Activated naive CD4-positive, alpha-beta T cell treated with anti-CD3 and anti-CD28 coated beads, Interleukin-2, amount 10 ng/mL, durations not matched to agents 7 days and 5 days (primary cell): ENCODE results near the gene ARSB.
"Not testable (repeated sequence)": the region's sequence is repeated elsewhere in the genome, so short reads cannot be mapped to it uniquely, and the experiment has no call there.

ENCODE experiments used
- CTCF ChIA-PET: fragments of 350-600 bp; sonication (Branson Sonifier 250); formaldehyde crosslinking; loops from one replicate; lab custom pipeline; 2021; ENCODE audit warnings: antibody characterized with exemption; lab: Charles Lee
- DNase-seq: peaks from one replicate; pipeline ENCODE4 v3.0.0-alpha.2; 2020
- H3K27ac Mint-ChIP-seq: one replicate; pipeline ENCODE4 v1.8.0; 2021; ENCODE audit warnings: mild to moderate bottlenecking, moderate library complexity, mixed read lengths
- H3K27me3 Mint-ChIP-seq: one replicate; pipeline ENCODE4 v1.8.0; 2021; ENCODE audit warnings: mild to moderate bottlenecking, mixed read lengths
- H3K36me3 Mint-ChIP-seq: one replicate; pipeline ENCODE4 v1.8.0; 2021; ENCODE audit warnings: mixed read lengths
- H3K4me1 Mint-ChIP-seq: one replicate; pipeline ENCODE4 v1.8.0; 2021; ENCODE audit warnings: mixed read lengths
- H3K4me3 Mint-ChIP-seq: one replicate; pipeline ENCODE4 v1.8.0; 2021; ENCODE audit warnings: mild to moderate bottlenecking, moderate library complexity, mixed read lengths
- H3K9me3 Mint-ChIP-seq: one replicate; pipeline ENCODE4 v1.8.0; 2021; ENCODE audit warnings: mixed read lengths

ARSB gene

DNA sequence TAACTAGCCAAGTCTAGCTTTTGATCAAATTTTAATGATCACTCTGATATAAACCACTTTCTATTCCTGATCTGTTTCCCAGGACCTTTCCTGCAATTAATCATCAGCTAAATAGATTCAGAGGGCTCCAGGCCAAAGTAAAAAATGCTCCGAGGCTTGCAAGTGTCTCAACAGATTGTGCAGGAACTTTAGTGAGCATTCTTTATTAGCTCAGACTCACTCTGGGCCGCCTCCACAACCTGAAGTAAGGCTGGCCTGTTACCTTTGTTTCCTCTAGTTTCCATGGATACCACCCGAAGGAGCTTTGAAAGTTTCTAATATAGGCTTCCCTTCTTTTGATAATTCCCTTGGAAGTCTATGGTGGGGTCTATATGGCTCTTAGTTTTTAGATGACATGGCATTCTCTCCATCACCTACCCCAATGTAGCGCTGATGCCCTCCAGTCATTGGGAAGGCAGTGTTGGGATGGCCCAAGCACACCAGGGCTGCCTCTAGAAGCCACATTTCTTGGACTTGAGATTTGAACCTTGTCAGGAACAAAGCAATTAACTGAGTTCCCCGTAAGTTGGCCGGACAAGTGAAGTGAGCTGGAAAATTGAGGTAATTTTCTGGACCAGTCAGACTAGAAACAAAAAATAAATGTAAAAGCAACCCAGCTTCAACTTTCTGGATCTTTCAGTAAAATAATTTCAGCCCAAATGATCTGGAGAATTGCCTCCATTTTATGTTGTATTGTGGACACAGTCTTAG is 238.9 kb downstream of the ARSB start:
- DNase-seq = no peak
- Mint-ChIP-seq H3K4me1 (no peaks in the 10 kb centered on the region), H3K27me3 (peaks cover 24% of the 10 kb centered on the region), H3K27ac (no peak overlapping the region), H3K36me3 (no peaks in the 10 kb centered on the region), H3K9me3 (no peaks in the 10 kb centered on the region), H3K4me3 (no peak overlapping the region)
- CTCF ChIA-PET = interaction anchor here (1.1 kb wide), 1 partner anchor 10 kb away, joined by 3 read pairs; no protein-coding TSS in a partner anchor

DNA sequence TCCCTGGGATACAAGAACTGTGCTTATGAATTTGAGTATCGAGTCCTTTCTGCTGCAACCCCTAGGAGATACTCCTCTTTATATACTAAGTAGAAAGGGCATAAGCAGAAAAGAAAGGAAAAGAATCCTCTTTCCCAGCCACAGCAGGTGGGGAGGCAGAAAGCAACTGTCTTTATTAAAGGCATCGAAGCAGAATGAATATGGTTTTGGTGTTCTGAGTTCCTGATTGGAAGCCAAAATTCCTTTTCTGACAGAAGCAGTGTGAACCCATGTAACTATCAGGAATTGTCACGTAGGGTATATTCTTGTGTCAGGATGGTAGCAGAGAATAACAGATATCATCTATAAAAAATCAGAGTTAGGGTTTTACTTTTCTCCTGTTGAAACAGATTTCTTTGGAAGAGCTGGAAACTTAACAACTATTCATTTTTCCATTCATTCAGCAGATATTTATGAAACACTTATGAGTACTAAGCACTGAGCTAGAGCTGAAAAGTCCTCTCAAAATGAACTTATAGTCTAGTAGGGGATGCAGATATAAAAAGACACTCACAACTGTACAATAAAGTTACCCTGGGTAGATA is 240.1 kb downstream of the ARSB start:
- no peak for DNase-seq
- peaks cover 25% of the 10 kb centered on the region for H3K27me3 Mint-ChIP-seq
- H3K9me3 Mint-ChIP-seq = no peaks in the 10 kb centered on the region
- H3K4me1 Mint-ChIP-seq = no peaks in the 10 kb centered on the region
- H3K36me3 Mint-ChIP-seq = no peaks in the 10 kb centered on the region
- H3K27ac Mint-ChIP-seq = no peak overlapping the region
- CTCF ChIA-PET = no interaction called here
- no peak overlapping the region for H3K4me3 Mint-ChIP-seq

DNA sequence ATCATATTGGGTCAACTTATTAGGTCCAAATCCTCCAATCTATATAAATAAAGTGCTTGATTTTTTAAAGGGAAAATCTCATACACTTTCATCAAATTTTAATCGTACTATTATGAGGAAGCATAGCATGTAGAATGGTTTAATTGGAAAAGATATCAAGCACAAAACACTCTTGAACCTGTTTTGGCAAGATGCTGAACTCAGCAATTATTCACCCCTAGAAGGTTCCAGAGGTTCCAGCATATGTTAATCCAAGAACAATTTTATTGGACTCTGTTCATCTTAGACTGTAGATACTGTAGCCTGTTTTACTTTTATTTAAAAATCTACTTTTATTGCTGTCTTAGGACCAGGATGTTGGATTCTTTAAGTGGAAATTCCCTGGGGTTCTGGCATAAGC is 244.1 kb downstream of the ARSB start:
- Mint-ChIP-seq H3K27ac (no peak overlapping the region), H3K36me3 (no peaks in the 10 kb centered on the region), H3K27me3 (peaks cover 29% of the 10 kb centered on the region), H3K4me3 (no peak overlapping the region), H3K9me3 (no peaks in the 10 kb centered on the region), H3K4me1 (no peaks in the 10 kb centered on the region)
- CTCF ChIA-PET = no interaction called here
- DNase-seq = no peak

DNA sequence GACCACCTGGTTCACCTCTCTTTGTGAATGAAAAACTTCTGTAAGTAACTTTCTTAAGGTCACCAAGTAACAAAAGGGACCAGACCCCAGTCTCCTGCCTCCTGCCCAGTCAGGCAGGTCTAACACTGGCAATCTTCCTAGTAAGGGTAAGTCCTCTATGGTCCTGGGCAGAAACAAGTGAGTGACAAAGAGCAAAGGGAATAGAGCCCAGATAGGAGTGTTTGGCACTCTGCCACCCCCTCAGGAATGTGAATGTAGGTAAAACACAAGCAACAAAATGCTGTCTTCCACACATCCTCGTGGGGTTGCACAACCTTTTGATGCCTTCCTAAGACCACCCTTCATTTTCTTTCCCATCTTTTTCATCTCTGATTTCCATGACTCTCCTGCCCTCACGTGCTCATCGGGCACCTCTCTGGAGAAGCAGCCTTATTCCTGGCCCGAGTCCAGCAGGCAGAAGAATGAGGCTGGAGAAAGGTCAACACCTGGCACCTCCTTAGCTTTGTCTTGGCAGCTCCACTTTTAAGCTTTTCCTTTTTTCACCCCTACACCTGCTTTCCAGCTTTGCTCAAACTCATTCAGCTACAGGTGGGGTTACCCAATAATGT is 246.3 kb downstream of the ARSB start:
- H3K36me3 Mint-ChIP-seq = no peaks in the 10 kb centered on the region
- H3K9me3 Mint-ChIP-seq = no peaks in the 10 kb centered on the region
- no peaks in the 10 kb centered on the region for H3K4me1 Mint-ChIP-seq
- H3K27me3 Mint-ChIP-seq = peaks cover 25% of the 10 kb centered on the region
- no peak overlapping the region for H3K4me3 Mint-ChIP-seq
- no peak for DNase-seq
- CTCF ChIA-PET = no interaction called here
- no peak overlapping the region for H3K27ac Mint-ChIP-seq

DNA sequence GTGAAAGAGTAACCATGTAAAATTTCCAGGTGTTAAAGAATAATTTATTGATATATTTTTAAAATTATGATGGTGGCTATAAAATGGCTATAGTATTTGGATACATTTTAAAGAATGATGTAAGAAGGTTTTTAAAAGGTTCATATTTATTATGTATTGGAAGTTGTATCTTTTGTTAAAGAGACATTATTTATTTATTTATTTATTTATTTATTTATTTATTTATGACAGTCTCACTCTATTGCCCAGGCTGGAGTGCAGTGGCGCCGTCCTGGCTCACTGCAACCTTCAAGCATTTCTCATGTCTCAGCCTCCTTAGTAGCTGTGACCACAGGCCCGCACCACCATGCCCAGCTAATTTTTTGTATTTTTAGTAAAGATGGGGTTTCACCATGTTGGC is 247.0 kb downstream of the ARSB start:
- CTCF ChIA-PET = no interaction called here
- Mint-ChIP-seq H3K36me3 (no peaks in the 10 kb centered on the region), H3K4me1 (no peaks in the 10 kb centered on the region), H3K27me3 (peaks cover 22% of the 10 kb centered on the region), H3K9me3 (no peaks in the 10 kb centered on the region), H3K27ac (no peak overlapping the region), H3K4me3 (no peak overlapping the region)
- no peak for DNase-seq

DNA sequence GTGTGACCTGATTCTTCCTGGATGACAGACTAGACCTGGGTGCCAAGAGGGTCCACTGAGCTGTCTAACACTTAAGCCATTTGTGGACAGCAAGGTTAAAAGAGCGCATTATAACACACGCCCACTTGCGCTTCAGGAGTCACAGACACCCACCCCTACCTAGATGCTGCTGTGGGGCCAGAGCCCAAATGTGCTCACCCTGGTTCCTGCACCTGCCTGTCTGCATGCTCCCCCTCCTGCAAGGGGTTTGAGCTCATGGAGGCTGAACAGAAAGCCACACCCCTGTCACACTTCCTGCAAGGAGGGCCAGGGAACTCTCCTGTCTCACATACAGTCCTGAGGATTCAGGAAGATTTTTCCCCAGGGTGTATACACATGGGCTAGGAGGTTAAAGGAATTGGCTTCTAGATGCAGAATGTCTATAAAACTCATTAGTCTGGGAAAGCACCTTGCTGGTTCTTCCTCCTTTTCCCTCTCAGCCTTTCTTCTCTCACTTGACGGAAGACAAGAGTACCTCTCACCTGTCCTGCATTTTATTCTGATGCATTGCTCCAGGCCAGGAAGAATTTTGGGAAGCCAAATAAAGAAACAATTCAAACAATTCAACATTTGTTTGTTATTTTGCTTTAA is 249.2 kb downstream of the ARSB start:
- H3K36me3 Mint-ChIP-seq = no peaks in the 10 kb centered on the region
- no peaks in the 10 kb centered on the region for H3K9me3 Mint-ChIP-seq
- CTCF ChIA-PET = no interaction called here
- peaks cover 15% of the 10 kb centered on the region for H3K27me3 Mint-ChIP-seq
- no peak overlapping the region for H3K27ac Mint-ChIP-seq
- H3K4me1 Mint-ChIP-seq = no peaks in the 10 kb centered on the region
- no peak for DNase-seq
- no peak overlapping the region for H3K4me3 Mint-ChIP-seq

GRCh38 chr5:78734950-78735349 is 250.2 kb downstream of the ARSB start:
- Mint-ChIP-seq H3K4me3 (no peak overlapping the region), H3K27me3 (peaks cover 15% of the 10 kb centered on the region), H3K4me1 (no peaks in the 10 kb centered on the region), H3K36me3 (no peaks in the 10 kb centered on the region), H3K27ac (no peak overlapping the region), H3K9me3 (no peaks in the 10 kb centered on the region)
- no peak for DNase-seq
- CTCF ChIA-PET = no interaction called here

GRCh38 chr5:78734094-78734845 is 250.8 kb downstream of the ARSB start:
- Mint-ChIP-seq H3K27ac (no peak overlapping the region), H3K27me3 (peaks cover 13% of the 10 kb centered on the region), H3K36me3 (no peaks in the 10 kb centered on the region), H3K4me3 (no peak overlapping the region), H3K4me1 (no peaks in the 10 kb centered on the region), H3K9me3 (no peaks in the 10 kb centered on the region)
- DNase-seq = no peak
- CTCF ChIA-PET = no interaction called here

DNA sequence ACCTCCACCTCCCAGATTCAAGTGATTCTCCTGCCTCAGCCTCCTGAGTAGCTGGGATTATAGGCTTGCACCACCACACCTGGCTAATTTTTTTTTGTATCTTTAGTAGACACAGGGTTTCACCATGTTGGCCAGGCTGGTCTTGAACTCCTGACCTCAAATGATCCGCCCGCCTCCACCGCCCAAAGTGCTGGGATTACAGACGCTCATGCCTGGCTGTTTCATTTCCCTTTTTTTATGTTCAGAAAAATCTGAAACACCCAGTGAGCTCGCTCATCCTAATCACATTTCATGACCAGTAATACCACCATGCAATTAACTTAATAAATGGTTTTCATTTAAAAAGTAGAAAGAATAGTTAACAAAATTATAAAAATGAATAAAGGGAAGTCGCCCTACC is 252.4 kb downstream of the ARSB start:
- H3K27me3 Mint-ChIP-seq, DNase-seq, H3K27ac Mint-ChIP-seq, H3K36me3 Mint-ChIP-seq, CTCF ChIA-PET, H3K9me3 Mint-ChIP-seq, H3K4me1 Mint-ChIP-seq, H3K4me3 Mint-ChIP-seq: not testable (repeated sequence)

GRCh38 chr5:78731884-78732283 is 253.2 kb downstream of the ARSB start:
- peaks cover 6% of the 10 kb centered on the region for H3K27me3 Mint-ChIP-seq

GRCh38 chr5:78730300-78731094 is 254.6 kb downstream of the ARSB start:
- no peak overlapping the region for H3K27ac Mint-ChIP-seq
- CTCF ChIA-PET = interaction anchor here (0.8 kb wide), 1 partner anchor 290 kb away, joined by 3 read pairs; no protein-coding TSS in a partner anchor
- H3K36me3 Mint-ChIP-seq = no peaks in the 10 kb centered on the region
- peaks cover under 1% of the 10 kb centered on the region for H3K27me3 Mint-ChIP-seq
- H3K4me3 Mint-ChIP-seq = no peak overlapping the region
- no peaks in the 10 kb centered on the region for H3K4me1 Mint-ChIP-seq
- no peak for DNase-seq
- H3K9me3 Mint-ChIP-seq = no peaks in the 10 kb centered on the region

More at GRCh38 chr5:78731884-78732283, 253.2 kb downstream of the ARSB start:
- Mint-ChIP-seq H3K4me1 (no peaks in the 10 kb centered on the region), H3K27ac (no peak overlapping the region), H3K9me3 (no peaks in the 10 kb centered on the region), H3K36me3 (no peaks in the 10 kb centered on the region), H3K4me3 (no peak overlapping the region)
- CTCF ChIA-PET = no interaction called here
- DNase-seq = no peak

GRCh38 chr5:78727786-78728761 is 257.0 kb downstream of the ARSB start:
- no peak overlapping the region for H3K27ac Mint-ChIP-seq
- H3K36me3 Mint-ChIP-seq = no peaks in the 10 kb centered on the region
- DNase-seq = no peak
- CTCF ChIA-PET = no interaction called here
- H3K4me3 Mint-ChIP-seq = no peak overlapping the region
- no peaks in the 10 kb centered on the region for H3K4me1 Mint-ChIP-seq
- no peaks in the 10 kb centered on the region for H3K27me3 Mint-ChIP-seq
- no peaks in the 10 kb centered on the region for H3K9me3 Mint-ChIP-seq
